Measurements from ENCODE around the gene PLCD3.

- TF ChIP-seq CTCF (conservative IDR thresholded peaks at IDR 0.05; ENCODE audit: low read depth, low read length) (peak; percentile 96), EZH2 (IDR thresholded peaks at IDR 0.05; ENCODE audit: low read length, unreplicated experiment) (no peak)
These were observed 16.8 kb upstream of the PLCD3 start for GRCh38 chr17:45149037-45149668.

Measured in PC-3 (cell line).